Muscle layer of duodenum (tissue), 2 donors: ENCODE data around the gene POLR3H.

ENCODE experiments used
- H3K27ac ChIP-seq: one replicate; pipeline ENCODE4 v1.7.0; 2013; ENCODE audit warnings: mild to moderate bottlenecking, low read length
- H3K27me3 ChIP-seq: one replicate; pipeline ENCODE4 v1.7.0; 2013; ENCODE audit warnings: low read depth, mild to moderate bottlenecking, control low read depth, low read length
- H3K36me3 ChIP-seq, 2 donors: one replicate each; pipeline ENCODE4 v1.7.0; 2013; ENCODE audit warnings: low read length in 2 of 2, control low read depth in 1 of 2, mild to moderate bottlenecking in 1 of 2; ENCODE audit not compliant: insufficient read depth in 2 of 2, control insufficient read depth in 1 of 2
- H3K4me1 ChIP-seq, 2 donors: one replicate each; pipeline ENCODE4 v1.7.0; 2013; ENCODE audit warnings: low read length in 2 of 2, mild to moderate bottlenecking in 2 of 2, control low read depth in 1 of 2, moderate library complexity in 1 of 2; ENCODE audit not compliant: insufficient read depth in 2 of 2, control insufficient read depth in 1 of 2
- H3K4me3 ChIP-seq, 2 donors: one replicate each; pipeline ENCODE4 v1.7.0; 2013; ENCODE audit warnings: low read length in 2 of 2, low read depth in 1 of 2, mild to moderate bottlenecking in 1 of 2
- H3K9me3 ChIP-seq, 2 donors: one replicate each; pipeline ENCODE4 v1.7.0; 2013; ENCODE audit warnings: low read length in 2 of 2, control low read depth in 1 of 2, mild to moderate bottlenecking in 1 of 2; ENCODE audit not compliant: control insufficient read depth in 1 of 2
- donor health status: healthy.

The POLR3H gene

DNA sequence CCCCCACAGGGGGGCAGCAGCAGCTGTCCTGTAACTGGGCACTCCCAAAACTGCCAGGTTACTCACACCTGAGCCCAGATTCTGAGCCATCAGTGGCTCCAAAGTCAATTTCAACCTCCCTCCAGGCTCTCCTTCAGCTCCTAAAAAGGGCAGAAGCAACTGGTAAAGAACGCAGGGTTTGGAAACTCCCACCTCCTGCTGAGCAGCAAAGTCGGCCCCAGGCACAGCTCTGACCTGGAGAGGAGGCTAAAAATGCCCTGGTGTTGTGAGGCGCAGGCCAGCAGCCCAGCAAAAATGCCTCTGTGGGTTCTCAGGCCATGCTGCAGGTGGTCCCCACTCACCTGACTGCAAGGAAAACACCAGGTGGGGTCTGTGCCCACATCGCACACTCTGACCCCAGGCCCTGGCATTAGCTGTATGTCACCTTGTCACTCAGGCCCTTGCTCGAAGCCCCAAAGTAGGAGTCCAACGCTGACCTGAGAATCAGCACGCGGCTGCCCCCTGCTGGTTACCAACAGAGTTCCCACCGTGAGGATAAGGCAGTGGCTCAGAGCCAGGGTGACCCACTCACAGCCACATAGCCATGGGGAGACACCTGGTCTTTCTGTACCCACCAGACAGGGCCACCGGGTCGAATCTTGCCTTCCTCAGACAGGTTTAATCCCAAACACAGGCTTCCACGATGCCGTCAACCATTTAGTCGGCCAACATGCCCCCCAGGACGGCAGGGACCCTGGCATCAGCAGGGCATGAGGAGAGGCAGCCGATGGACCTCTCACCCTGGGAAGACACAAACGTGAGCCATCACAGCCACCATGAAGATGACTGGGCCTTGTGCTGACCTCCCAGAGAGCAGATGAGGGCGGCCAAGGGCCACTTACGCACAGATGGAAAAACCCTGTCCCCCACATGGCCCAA lies 11.1 kb downstream of the POLR3H start:
- Histone ChIP-seq H3K9me3 (no peaks in the 10 kb centered on the region), H3K4me1 (peaks cover 3 to 19% of the 10 kb centered on the region in 2 donors), H3K27me3 (no peaks in the 10 kb centered on the region), H3K36me3 (peaks cover 37 to 42% of the 10 kb centered on the region in 2 donors), H3K27ac (no peak overlapping the region), H3K4me3 (no peak overlapping the region)

DNA sequence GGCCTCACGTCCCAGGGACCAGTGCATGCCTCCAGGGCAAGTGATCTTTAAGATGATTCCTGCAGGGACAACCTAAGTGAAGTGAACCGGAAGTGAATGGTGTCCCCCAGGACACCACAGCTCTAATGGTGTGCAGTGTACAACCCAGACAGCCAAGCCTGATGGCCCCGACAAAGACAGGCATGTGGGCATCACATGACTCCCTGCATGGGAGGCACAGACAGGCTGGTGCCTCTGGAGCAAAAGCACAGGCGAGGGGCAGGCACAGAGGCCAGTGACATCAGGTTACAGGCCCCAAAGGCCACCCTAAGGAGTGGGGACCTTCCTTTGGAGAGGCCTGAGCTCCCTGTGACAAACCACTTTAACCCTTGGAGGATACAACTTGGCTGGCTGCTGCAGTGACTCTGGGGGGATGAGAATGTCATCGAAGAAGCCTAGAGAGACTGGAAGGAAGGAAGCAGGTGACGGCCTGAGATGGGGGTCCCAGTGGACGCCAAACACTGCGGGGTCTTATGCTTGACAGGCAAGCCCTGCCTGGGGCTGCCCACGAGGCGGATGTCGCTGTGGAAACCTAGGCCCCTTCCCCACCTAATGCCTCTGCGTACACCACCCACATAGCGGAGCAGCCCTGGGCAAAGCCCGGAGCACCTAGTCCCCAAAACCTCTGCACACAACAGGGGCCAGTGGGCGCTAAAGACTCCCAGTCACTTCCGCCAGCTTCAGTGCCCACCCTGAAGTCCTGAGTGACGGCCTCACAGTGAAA lies 12.4 kb downstream of the POLR3H start:
- Histone ChIP-seq H3K36me3 (peaks cover 47 to 52% of the 10 kb centered on the region in 2 donors), H3K27ac (no peak overlapping the region), H3K4me1 (peaks cover 3 to 20% of the 10 kb centered on the region in 2 donors), H3K9me3 (no peaks in the 10 kb centered on the region), H3K27me3 (no peaks in the 10 kb centered on the region), H3K4me3 (no peak overlapping the region)

DNA sequence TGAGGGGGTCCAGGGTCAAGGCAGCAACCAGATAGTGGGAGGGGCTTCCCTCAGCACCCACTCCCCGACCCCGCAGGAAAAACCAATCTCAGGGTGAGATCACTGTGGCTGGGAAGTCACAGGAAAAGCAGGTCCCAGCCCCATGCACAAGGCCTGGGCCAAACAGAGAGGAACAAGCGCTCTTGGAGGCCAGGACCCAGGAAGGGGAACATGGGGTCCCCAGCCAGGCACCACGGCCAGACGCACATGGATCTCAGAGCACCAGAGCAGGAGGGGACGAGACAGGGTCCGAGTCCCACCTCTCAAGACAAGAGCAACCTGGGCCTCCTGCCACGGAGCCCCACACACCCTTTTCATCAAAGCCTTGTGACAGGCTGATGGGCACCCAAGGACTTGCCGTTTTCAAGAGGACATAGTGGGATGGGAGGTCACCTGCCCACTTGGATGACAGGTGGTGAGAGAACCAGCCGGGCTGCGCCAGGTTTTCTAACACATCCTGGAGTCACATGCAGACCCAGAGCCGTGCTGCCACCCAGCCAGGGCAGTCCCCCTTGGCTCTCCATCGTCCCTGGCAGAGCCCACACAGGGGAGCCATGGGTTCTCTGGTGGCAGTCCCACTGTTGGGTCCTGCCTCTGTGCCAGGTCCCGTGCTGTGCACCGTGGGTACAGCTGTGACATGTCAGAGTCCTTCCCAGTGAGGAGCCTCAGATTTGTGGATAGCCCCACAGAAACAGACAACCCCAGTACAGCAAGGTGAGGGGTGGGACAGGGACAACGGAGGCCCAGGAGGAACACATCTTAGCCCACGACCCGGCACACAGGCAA lies 13.2 kb downstream of the POLR3H start:
- no peaks in the 10 kb centered on the region for H3K27me3 ChIP-seq
- no peaks in the 10 kb centered on the region for H3K9me3 ChIP-seq
- no peak overlapping the region for H3K27ac ChIP-seq
- no peak overlapping the region for H3K4me3 ChIP-seq
- H3K4me1 ChIP-seq = peaks cover 3 to 28% of the 10 kb centered on the region in 2 donors
- H3K36me3 ChIP-seq = peaks cover 53 to 60% of the 10 kb centered on the region in 2 donors

DNA sequence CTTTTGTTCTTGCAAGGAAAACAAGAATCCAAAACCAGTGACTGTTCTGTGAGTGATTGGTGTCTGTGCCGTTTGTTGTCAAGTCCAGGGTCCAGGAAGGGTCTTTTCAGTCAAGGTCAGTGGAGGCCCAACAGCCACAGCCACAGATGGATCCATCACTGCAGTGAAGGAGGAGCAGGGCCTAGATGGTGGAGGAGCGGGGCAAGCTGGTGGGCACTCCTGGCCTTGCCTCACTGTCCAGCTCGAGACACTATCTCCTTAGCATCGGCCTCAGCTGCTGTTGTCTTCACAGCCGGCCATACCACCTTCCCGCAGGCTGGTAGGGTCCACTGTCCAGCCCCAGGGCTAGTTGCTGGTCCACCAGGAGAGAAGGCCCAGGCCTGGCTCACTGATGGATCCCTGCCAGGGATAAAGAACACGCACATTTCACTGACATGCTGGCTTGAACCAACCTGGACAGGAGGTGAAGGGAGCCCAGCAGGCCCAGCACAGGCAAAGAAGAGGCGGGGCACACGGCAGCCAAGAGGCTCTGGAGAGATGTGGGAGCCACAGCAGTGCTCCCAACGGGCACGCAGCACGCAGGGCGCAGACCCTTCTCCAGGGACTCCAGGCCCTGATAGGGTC lies 15.2 kb downstream of the POLR3H start:
- peaks cover 62 to 72% of the 10 kb centered on the region in 2 donors for H3K36me3 ChIP-seq
- peaks cover 12 to 49% of the 10 kb centered on the region in 2 donors for H3K4me1 ChIP-seq
- no peak overlapping the region for H3K4me3 ChIP-seq
- no peaks in the 10 kb centered on the region for H3K9me3 ChIP-seq
- H3K27ac ChIP-seq = no peak overlapping the region
- H3K27me3 ChIP-seq = no peaks in the 10 kb centered on the region

DNA sequence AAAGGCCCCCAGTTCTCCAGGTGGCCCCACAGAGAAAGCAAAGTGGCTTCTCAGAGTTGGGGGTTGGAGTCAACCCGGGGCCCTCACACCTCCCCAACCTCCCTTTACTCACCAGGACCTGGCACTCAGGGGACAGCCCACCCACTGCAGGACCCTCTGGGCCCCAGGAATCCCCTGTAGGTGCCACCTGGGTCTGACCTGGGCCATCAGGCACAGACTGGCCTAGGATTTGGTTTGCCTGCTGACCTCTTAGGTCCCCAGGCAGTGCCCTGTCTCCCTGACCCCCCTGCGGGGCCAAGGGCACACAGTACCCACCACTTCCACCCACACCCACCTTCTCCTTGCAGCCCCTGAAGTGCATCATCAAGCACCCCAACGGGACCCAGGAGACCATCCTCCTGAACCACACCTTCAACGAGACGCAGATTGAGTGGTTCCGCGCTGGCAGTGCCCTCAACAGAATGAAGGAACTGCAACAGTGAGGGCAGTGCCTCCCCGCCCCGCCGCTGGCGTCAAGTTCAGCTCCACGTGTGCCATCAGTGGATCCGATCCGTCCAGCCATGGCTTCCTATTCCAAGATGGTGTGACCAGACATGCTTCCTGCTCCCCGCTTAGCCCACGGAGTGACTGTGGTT lies 16.0 kb downstream of the POLR3H start:
- H3K4me3 ChIP-seq = no peak overlapping the region
- peaks cover 62 to 79% of the 10 kb centered on the region in 2 donors for H3K36me3 ChIP-seq
- H3K27ac ChIP-seq = no peak overlapping the region
- H3K27me3 ChIP-seq = no peaks in the 10 kb centered on the region
- H3K9me3 ChIP-seq = no peaks in the 10 kb centered on the region
- peaks cover 16 to 53% of the 10 kb centered on the region in 2 donors for H3K4me1 ChIP-seq

DNA sequence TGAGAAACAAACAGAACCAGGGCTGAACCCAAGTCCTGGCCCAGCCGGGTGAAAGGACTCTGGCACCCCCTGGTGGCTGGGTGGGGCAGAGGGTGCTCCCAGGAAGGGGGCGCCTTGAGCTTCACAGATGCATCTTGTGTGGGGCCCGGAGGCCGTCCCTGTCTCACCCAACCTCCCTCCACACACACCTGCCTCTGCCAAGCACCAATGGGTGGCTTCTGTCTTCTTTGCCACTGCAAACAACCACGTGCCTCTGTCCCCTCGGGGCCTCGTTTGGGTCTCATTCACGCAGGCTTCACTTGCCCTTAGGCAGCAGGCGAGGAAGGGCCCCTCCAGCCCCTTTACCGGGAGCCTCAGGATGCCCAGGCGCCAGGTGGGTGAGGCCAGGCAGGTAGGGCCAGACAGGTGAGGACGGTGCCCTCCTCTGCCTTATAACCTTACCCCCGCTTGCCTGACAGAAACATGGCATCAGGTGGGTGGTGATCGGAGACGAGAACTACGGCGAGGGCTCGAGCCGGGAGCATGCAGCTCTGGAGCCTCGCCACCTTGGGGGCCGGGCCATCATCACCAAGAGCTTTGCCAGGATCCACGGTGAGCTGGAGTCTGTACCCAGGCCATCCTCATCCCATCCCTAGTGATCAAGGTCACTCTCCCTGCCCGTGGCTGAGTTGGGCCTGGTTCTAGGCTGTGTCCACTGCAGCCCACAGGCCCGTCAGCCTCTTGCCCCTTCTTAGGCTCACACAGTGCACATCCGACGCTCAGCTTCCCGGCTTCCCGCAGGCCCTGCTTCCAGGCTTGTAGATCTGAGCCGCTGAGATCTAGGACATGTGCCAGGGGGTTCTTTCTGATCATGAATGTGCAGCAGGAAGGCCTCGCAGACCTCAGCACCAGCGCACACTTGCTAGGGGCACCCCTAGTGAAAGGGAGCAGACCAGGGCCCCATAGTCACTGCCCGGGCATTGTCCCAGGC lies 17.2 kb downstream of the POLR3H start:
- Histone ChIP-seq H3K4me1 (peaks cover 14 to 48% of the 10 kb centered on the region in 2 donors), H3K9me3 (no peaks in the 10 kb centered on the region), H3K36me3 (peaks cover 61 to 83% of the 10 kb centered on the region in 2 donors), H3K4me3 (no peak overlapping the region), H3K27ac (no peak overlapping the region), H3K27me3 (no peaks in the 10 kb centered on the region)

DNA sequence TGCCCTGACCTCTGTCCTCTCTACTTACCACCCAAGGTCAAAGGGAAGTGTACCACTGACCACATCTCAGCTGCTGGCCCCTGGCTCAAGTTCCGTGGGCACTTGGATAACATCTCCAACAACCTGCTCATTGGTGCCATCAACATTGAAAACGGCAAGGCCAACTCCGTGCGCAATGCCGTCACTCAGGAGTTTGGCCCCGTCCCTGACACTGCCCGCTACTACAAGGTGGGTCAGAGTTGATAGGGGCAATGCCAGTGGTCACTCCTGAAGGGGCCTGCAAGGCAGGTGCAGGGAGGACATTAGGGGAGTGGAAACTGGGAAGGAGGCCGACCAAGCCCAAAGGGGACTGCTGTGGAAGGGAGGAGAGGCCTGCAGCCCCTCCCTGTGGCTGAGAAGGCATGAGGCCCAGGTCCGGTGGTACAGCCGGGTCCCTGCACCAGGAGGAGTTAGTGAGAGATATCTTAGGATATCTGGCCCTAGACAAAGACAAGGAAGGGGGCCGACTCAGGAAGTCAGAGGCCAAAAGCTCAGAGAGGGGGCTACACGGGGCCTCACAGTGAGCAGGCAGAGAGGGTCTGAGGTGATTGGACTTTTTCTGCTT lies 17.9 kb downstream of the POLR3H start:
- Histone ChIP-seq H3K9me3 (no peaks in the 10 kb centered on the region), H3K36me3 (peaks cover 54 to 75% of the 10 kb centered on the region in 2 donors), H3K4me3 (no peak overlapping the region), H3K4me1 (peaks cover 14 to 46% of the 10 kb centered on the region in 2 donors), H3K27ac (peak overlapping the region; percentile 8), H3K27me3 (no peaks in the 10 kb centered on the region)

DNA sequence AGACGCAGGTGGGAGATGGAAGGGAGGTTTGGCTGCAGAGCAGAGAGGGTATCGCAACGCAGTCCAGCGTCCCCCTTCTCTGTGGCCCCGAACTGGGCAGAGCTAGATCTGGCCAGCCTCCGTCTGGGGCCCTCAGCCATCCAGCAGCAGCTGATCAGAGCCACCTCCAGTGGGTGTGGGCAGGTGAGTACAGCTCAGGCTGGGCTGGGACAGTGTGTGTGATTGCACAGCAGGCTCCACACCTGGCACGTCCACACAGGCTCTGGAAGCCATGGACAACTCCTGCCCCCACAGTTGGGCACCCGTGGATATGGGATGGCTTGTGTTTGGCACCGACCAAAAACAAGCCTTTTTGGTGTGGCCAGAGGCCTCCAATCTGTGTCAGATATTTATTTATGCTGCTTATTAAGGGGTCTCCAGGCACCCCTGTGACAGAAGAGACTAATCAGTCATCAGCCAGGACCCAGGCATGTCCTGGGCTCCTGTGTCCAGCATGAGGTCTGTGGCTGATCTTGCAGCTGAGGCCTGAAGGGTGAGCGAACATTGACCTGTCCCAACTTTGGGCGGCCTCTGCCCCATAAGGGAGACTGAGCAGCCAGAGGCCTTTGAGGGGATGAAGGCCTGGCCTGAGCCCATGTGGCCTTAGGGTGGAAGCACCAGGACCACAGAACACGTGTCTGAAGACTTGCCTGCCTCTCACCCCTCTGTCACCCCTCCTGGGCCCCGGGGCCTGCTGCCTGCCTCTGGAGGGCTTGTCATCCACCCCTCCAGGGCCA lies 18.6 kb downstream of the POLR3H start:
- H3K9me3 ChIP-seq = no peaks in the 10 kb centered on the region
- H3K27me3 ChIP-seq = no peaks in the 10 kb centered on the region
- peaks cover 14 to 46% of the 10 kb centered on the region in 2 donors for H3K4me1 ChIP-seq
- H3K36me3 ChIP-seq = peaks cover 57 to 68% of the 10 kb centered on the region in 2 donors
- peak overlapping the region; percentile 8 for H3K27ac ChIP-seq
- no peak overlapping the region for H3K4me3 ChIP-seq
